Psoas muscle (tissue), 8 donors: Measurements from ENCODE around the gene SREBF2. TPM values are rescaled to one million over a fixed set of nuclear protein-coding genes. Genes with fewer than 3 reads are reported as not detected.

Experiments used
- ATAC-seq, 4 donors: fragments of 200-7000 bp; cut with Tn5 transposase; one replicate each; pipeline ENCODE4 v1.9.1; 2020; ENCODE audit warnings: moderate library complexity in 3 of 4, mild to moderate bottlenecking in 2 of 4
- DNase-seq, 2 donors: peaks; one replicate each; pipeline ENCODE4 v3.0.0-alpha.2; 2020
- H3K27ac ChIP-seq: fragments of 200-600 bp; one replicate; pipeline ENCODE4 v1.8.0; 2022
- H3K27me3 ChIP-seq, 3 donors: fragments of 200-600 bp in 1 of 3; one replicate each; pipeline versions ENCODE4 v1.6.1 to v1.8.0; 2013 to 2022; ENCODE audit warnings: low read length in 2 of 3, mild to moderate bottlenecking in 2 of 3, moderate library complexity in 1 of 3; ENCODE audit not compliant: insufficient read depth in 3 of 3
- H3K36me3 ChIP-seq, 2 donors: fragments of 200-600 bp in 1 of 2; one replicate each; pipeline versions ENCODE4 v1.6.1 to v1.8.0; 2013 to 2022; ENCODE audit warnings: low read depth in 1 of 2, mild to moderate bottlenecking in 1 of 2, moderate library complexity in 1 of 2; ENCODE audit not compliant: insufficient read depth in 1 of 2
- H3K4me1 ChIP-seq: fragments of 200-600 bp; one replicate; pipeline ENCODE4 v1.8.0; 2022
- H3K4me3 ChIP-seq: fragments of 200-600 bp; one replicate; pipeline ENCODE4 v1.8.0; 2022; ENCODE audit warnings: mild to moderate bottlenecking
- H3K9me3 ChIP-seq: fragments of 200-600 bp; one replicate; pipeline ENCODE4 v1.8.0; 2022
- WGBS, 3 donors: extraction: QIAGEN DNeasy Blood & Tissue Kit; methylation state at CpG; one replicate each; pipeline versions ENCODE4 v1.1.6 to v1.1.7; 2013; 5-methylcytosine and 5-hydroxymethylcytosine counted together
- intact Hi-C, 2 donors: fragments of 100-400 bp; cut with DNase I; formaldehyde crosslinking; loops; one replicate each; pipeline versions ENCODE4 v1.11.0 to v1.14.2; 2022
- polyA plus RNA-seq, 3 donors: library from polyadenylated mRNA; stranded (reverse); fragments of 200-250 nt; gene quantifications; one replicate each; pipeline ENCODE4 v1.2.3, GENCODE V29; 2013
- total RNA-seq, 4 donors: library from RNA; stranded (reverse); fragmentation: NEBNext Ultra II Directional in 2 of 4; extraction: Animal tissue kit (Norgen Biotek cat#: 25700) in 2 of 4; gene quantifications; one replicate each; pipeline versions ENCODE4 v1.2.1 to v1.2.4, GENCODE V29; 2021 to 2023
- TF ChIP-seq, protein P1 (sequence below): fragments of 200-600 bp; IDR thresholded peaks from one replicate; pipeline ENCODE4 v1.8.0; 2022; ENCODE audit warnings: antibody characterized with exemption
- donor health status: healthy with polysubstance abuse.
- donor health status: DM: no; HTN: no; CAD: no; lungs with moderate emphysema.
- donor health status: Bipolar disorder and iron deficiency.
- donor health status: healthy.
- donor health status: DM: yes; HTN: yes; CAD: no.
- donor health status: DM: no; HTN: no; CAD: no.
- donor health status: DM: no; HTN: no; CAD: no.
- donor health status: DM: yes; HTN: yes; CAD: no.

SREBF2 gene
- total and polyA plus RNA-seq, 7 donors, result 21.0 to 47.0 (median 36.3) TPM

- no peaks in the 10 kb centered on the region for H3K9me3 ChIP-seq
- TF ChIP-seq, protein P1, sequence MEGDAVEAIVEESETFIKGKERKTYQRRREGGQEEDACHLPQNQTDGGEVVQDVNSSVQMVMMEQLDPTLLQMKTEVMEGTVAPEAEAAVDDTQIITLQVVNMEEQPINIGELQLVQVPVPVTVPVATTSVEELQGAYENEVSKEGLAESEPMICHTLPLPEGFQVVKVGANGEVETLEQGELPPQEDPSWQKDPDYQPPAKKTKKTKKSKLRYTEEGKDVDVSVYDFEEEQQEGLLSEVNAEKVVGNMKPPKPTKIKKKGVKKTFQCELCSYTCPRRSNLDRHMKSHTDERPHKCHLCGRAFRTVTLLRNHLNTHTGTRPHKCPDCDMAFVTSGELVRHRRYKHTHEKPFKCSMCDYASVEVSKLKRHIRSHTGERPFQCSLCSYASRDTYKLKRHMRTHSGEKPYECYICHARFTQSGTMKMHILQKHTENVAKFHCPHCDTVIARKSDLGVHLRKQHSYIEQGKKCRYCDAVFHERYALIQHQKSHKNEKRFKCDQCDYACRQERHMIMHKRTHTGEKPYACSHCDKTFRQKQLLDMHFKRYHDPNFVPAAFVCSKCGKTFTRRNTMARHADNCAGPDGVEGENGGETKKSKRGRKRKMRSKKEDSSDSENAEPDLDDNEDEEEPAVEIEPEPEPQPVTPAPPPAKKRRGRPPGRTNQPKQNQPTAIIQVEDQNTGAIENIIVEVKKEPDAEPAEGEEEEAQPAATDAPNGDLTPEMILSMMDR, result no peak
- no peak overlapping the region for H3K27ac ChIP-seq
- 85 to 90% (median 88%) methylated on average over 5 of the region's 5 CpGs for WGBS, 3 donors
- no peak overlapping the region for H3K4me3 ChIP-seq
- intact Hi-C loops, result loop anchor here (10.0 kb wide), 2 partner anchors 247 to 257 kb away; partner anchors contain the start of genes NAGA (in 1 of the 2), PHETA2 (in 1 of the 2) and SMDT1 (in 1 of the 2)
- no peaks in the 10 kb centered on the region for H3K27me3 ChIP-seq
- ATAC-seq (no peak), DNase-seq (no peak)
- peaks cover 19% of the 10 kb centered on the region for H3K4me1 ChIP-seq
- H3K36me3 ChIP-seq, result peaks cover 0 to 14% of the 10 kb centered on the region in 2 donors
Measured at GRCh38 chr22:41818011-41818410, 14.9 kb upstream of the SREBF2 start.

DNA sequence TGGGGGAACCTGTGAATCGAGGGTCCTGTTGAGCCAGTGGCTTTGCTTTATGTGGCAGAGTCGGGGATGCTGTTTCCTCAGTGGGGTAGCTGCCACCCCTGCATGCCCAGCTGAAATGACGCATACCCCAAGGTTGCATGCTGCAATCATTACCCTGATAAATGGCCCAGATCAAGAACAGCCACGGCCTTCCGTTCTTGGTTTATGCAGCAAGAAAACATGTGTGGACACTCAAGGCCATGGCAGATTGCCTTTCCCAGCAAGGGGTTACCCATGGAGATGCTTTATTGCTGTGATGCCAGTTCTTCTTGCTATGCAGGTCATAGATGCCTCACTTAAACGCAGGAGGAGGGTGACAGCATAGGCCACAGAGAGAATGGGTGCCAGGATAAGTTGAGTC lies 14.3 kb upstream of the SREBF2 start:
- H3K36me3 ChIP-seq, result peaks cover 0 to 9% of the 10 kb centered on the region in 2 donors
- DNase-seq, result no peak
- no peaks in the 10 kb centered on the region for H3K9me3 ChIP-seq
- peaks cover 19% of the 10 kb centered on the region for H3K4me1 ChIP-seq
- H3K27me3 ChIP-seq, result no peaks in the 10 kb centered on the region
- TF ChIP-seq, protein P1, result no peak
- no peak overlapping the region for H3K27ac ChIP-seq
- no peak overlapping the region for H3K4me3 ChIP-seq
- ATAC-seq, result no peak
- 90 to 93% (median 91%) methylated on average over 6 of the region's 6 CpGs for WGBS, 3 donors
- intact Hi-C loops, result loop anchor here (10.0 kb wide), 2 partner anchors 246 to 256 kb away; partner anchors contain the start of genes NAGA (in 1 of the 2), PHETA2 (in 1 of the 2) and SMDT1 (in 1 of the 2)

DNA sequence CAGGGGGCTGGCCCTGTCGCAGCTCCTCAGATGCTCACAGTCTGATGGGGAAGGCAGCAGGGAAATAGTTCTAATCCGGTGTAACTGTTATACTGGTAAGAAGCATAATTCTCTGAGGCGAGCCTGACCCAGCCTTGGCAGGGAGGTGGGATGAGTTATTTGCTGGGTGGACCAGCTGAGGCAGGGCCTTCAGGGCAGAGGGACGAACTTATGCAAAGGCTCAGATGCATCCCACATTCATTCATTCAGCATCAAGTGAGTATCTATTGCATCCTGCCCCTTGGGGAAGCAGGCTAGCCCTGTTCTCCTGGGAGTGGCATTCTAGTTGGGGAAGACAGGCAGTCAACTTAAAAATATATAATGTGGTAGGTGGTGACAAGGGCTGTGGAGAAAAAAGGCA lies 13.6 kb upstream of the SREBF2 start:
- TF ChIP-seq, protein P1, result no peak
- no peak overlapping the region for H3K27ac ChIP-seq
- ATAC-seq, result no peak

GRCh38 chr22:41820447-41820846 lies 12.5 kb upstream of the SREBF2 start:
- 81 to 90% (median 86%) methylated on average over 5 of the region's 5 CpGs for WGBS, 3 donors
- ATAC-seq (no peak), DNase-seq (no peak)
- intact Hi-C loops, result loop anchor here in 1 of 2 donors (5.0 kb wide), 1 partner anchor 37 kb away; no protein-coding TSS in a partner anchor
- no peak overlapping the region for H3K27ac ChIP-seq
- TF ChIP-seq, protein P1, result no peak
- no peaks in the 10 kb centered on the region for H3K27me3 ChIP-seq
- no peak overlapping the region for H3K4me3 ChIP-seq
- H3K4me1 ChIP-seq, result peaks cover 19% of the 10 kb centered on the region
- H3K36me3 ChIP-seq, result peaks cover 0 to 7% of the 10 kb centered on the region in 2 donors
- H3K9me3 ChIP-seq, result no peaks in the 10 kb centered on the region

More for the DNA sequence above, 13.6 kb upstream of the SREBF2 start:
- no peak overlapping the region for H3K4me3 ChIP-seq
- DNase-seq, result no peak
- WGBS, 3 donors, result 86 to 93% (median 92%) methylated on average over 4 of the region's 4 CpGs
- peaks cover 19% of the 10 kb centered on the region for H3K4me1 ChIP-seq
- no peaks in the 10 kb centered on the region for H3K27me3 ChIP-seq
- intact Hi-C loops, result loop anchor here (10.0 kb wide), 2 partner anchors 246 to 256 kb away; partner anchors contain the start of genes NAGA (in 1 of the 2), PHETA2 (in 1 of the 2) and SMDT1 (in 1 of the 2)
- H3K9me3 ChIP-seq, result no peaks in the 10 kb centered on the region
- peaks cover 0 to 7% of the 10 kb centered on the region in 2 donors for H3K36me3 ChIP-seq
